GM19438 (cell line): Measurements from ENCODE around the gene KLHL36.
"Not testable (repeated sequence)": the region's sequence is repeated elsewhere in the genome, so short reads cannot be mapped to it uniquely, and the experiment has no call there.

Experiments used
- ATAC-seq: cut with Tn5 transposase; IDR thresholded peaks from one replicate; pipeline ENCODE4 v1.9.1; 2021; ENCODE audit warnings: low read depth; ENCODE audit not compliant: unreplicated experiment

Gene KLHL36

DNA sequence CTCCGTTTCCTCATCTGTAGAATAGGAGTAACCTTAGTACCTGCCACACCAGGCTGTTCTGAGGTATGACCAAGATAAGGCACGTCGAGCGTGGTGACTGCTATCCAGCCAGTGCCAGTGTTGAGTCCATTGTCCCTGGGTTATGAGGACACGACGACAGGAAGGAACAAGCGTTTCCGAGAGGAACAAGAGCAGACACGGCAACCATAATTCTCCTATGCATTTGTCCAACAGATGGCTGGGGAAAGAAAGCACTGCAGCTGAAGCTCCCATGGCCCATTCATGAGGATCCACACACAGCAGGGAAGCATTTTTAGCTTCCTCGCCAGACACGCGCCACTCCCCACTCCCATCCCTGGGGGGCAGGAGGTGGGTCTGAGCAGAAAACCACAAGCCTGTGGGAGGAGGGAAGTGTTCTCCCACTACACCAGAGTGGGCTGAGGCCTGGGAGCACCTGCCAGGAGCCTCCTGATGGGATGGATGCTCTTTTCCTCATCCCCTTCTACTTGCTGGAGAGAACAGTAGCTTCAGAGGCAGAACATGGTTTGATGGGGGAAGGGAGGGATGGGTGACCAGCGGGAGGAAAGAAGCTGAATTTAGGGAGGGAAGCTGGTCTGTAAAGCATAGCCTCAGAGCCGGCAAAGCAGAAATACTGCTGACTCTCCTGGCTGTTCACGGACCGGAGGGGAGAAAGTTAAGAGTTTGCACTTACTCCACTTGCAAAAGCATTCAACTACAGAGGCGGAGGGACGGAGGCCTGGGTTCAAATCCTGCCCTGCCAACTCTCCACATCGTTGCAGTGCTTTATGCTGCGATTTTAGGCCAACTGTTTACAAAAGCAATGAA lies 33.1 kb upstream of the KLHL36 start:
- ATAC-seq = no peak

GRCh38 chr16:84616515-84616914 lies 31.8 kb upstream of the KLHL36 start:
- ATAC-seq = no peak

GRCh38 chr16:84617041-84617790 lies 31.1 kb upstream of the KLHL36 start:
- ATAC-seq = no peak

- peak; percentile 72 for ATAC-seq
These were observed 30.3 kb upstream of the KLHL36 start, which contains the start of gene COTL1 for GRCh38 chr16:84617791-84618580. Gene COTL1, minus strand, starts transcription at chr16:84618078. Its CDS starts 164 bp downstream, at chr16:84617914.

DNA sequence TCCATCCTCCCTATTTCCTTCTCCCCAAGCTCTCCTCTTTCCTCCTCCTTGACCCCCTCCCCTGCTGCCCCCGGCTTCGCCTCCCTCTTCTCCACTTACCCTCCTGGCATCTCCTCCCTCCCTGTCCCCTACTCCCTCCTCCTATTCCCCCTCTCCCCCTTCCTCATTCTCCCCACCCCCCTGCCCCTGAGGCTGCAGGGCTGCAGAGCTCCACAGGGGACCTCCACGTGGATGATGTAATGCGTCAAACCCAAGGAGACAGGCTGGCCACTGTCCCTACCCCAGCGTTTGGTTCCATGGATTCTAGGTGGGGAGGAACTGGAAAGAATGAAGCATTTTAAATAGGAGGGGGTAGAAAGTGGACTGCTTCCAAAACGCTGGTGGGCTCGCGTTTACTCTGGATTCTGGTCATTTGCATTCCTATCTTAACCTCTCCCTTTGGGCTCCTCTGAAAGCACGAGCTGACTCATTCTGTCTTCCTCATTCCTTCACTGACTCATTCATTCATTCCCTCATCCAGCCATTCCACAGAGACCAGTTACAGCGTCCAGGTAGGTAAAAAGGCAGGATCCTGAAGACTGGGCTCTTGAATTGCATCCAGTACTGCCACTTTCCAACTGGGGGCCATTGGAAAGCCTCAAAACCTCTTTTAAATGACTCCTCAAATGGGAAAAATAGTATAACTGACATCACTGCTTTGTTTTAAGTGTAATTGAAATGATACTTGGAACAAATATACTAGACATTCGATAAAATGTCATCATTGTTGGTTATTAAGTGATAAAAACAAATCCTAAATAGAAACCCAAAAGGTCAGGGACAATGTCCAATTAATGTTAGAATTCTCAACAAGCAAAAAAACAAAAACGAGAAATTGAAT lies 29.5 kb upstream of the KLHL36 start:
- ATAC-seq = no peak

- ATAC-seq = not testable (repeated sequence)
These were observed 27.4 kb upstream of the KLHL36 start for GRCh38 chr16:84620913-84621312.

DNA sequence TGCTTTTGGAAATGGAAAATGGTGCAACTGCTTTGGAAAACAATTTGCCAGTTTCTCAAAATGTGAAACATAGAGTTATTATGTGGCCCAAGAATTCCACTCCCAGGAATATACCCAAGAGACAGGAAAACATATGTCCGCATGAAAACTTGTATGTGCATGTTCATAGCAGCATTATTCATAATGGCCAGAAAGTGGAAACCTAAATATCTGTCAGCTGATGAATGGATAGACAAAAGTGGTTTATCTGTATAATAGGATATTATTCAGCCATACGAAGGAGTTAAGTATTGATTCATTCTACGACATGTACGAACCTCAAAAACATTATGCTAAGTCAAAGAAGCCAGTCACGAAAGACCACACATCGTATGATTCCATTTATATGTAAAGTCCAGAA lies 22.8 kb upstream of the KLHL36 start:
- ATAC-seq = no peak

- no peak for ATAC-seq
These were observed 20.0 kb upstream of the KLHL36 start for GRCh38 chr16:84628226-84628731.

DNA sequence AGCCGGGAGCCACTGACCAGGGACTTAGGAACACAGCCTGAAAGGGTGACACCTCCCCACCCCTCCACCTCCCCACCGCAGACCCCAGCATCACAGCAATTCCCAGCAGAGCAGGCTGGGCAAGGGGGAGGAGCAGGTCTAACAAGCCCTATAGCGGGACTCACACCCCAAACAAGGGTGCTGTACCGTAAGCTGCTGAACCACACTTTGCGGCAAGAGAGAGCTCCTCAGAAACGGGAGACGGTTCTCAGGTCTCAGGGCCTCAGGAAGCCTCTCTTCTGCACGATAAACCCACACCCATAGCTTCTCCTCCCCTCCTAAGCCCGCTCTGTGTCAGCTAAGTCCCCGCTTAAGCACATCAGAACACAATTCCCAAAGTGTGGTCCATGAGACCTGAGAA lies 18.7 kb upstream of the KLHL36 start:
- ATAC-seq = no peak

GRCh38 chr16:84630009-84630408 lies 18.3 kb upstream of the KLHL36 start:
- ATAC-seq = no peak

DNA sequence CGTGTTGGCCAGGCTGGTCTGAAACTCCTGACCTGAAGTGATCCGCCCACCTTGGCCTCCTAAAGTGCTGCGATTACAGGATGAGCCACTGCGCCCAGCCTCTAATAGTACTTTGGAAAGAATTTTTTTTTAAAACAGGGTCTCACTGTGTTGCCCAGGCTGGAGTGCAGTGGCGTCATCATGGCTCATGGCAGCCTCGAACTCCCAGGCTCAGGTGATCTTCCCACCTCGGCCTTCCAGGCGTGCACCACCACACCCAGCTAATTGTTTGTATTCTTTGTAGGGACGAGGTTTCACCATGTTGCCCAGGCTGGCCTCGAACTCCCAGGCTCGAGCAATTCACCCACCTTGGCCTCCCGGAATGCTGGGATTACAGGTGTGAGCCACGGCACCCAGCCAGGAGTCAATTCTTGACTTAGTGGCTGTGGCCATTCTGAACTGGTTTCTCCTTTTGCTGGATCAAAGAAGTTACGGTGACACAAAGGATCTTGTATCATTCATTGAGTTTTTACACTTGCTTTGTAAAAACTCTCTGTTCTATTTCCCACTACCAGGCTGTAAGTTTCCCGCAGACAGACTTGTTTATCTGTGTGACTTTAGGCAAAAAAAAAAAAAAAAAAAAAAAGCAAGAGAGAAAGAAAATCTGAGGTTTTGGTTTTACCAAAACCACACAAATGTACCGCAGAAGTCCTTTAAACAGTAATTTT lies 17.7 kb upstream of the KLHL36 start:
- no peak for ATAC-seq

- no peak for ATAC-seq
These were observed 17.2 kb upstream of the KLHL36 start for GRCh38 chr16:84631153-84631466.

DNA sequence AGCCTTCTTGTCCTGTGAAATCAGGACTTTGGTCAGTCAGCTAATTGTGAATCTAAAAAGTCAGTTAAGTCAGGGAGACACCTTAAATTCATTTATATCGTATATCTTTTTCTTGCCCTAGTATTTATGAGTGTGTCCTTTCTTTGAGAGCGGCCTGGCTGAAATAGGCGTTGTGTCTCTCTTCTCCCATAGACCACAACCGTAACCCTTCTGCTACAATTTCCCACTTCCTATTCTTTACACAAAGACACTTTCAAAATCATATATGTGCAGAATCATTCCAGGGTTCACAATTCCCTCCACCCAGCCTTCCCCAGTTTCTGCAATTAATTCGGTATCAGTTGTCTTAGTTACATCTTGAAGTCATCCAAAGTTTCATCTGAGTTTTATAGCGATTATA lies 16.4 kb upstream of the KLHL36 start:
- ATAC-seq = no peak

DNA sequence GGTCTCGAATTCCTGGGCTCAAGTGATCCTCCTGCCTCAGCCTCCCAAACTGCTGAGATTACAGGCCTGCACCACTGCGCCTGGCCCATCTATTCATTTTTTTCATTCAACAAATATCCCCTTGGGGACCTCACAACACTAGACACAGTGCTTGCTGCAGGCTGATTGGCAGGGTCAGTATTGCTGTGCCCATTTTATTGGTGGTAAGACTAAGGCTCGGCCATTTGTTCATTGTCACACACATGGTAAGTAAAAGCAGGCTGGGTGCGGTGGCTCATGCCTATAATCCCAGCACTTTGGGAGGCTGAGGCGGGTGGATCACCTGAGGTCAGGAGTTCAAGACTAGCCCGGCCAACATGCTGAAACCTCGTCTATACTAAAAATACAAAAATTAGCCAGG lies 15.4 kb upstream of the KLHL36 start:
- not testable (repeated sequence) for ATAC-seq

- no peak for ATAC-seq
These were observed 14.7 kb upstream of the KLHL36 start for GRCh38 chr16:84633622-84634021.

GRCh38 chr16:84635702-84636101 lies 12.6 kb upstream of the KLHL36 start:
- no peak for ATAC-seq

DNA sequence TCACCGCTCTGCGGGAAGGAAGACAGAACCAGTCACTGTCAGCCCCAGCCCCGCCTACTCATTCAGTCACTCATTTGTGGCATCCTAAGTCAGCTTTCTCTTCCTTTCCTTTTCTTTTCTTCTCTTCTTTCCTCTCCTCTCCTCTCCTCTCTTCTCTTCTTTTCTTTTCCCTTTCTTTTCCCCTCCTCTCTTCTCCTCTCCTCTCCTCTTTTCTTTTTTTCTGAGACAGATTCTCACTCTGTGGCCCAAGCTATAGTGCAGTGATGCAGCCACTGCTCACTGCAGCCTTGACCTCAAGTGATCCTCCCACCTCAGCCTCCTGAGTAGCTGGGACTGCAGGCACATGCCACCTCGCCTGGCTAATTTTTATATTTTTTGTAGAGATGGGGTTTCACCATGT lies 10.6 kb upstream of the KLHL36 start:
- no peak for ATAC-seq

DNA sequence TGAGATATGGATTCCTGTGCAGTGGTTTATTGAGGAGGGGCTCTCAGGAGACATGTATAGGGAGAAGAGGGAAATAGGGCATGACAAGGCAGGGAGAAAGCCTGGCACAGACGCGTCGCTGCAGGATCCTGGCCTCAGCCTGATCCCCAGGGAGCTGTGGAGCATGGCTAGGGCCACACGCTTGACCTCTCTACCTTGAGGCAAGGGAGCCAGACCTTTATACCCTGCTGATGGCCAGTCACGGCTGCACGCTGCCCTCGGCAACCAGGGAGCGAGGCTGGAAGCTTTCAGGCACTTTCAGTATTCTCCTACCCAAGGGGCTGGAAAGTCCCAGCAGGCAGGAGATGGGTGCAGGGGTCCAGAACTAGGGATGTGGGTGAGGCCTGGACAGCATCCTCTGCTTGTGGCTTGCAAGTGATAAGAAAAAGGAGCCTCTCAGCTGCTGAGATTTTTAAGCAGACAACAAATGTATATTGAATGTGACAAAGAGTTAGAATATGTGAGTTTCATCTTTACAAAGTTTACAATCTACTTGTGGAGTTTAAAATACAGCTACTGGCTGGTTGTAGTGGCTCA lies 10.0 kb upstream of the KLHL36 start:
- no peak for ATAC-seq

- no peak for ATAC-seq
These were observed 8.2 kb upstream of the KLHL36 start for GRCh38 chr16:84640145-84640544.
